Measurements from ENCODE around the gene MSMP.
A peak's percentile ranks its signal among the peaks of the same experiment; 100 is the strongest.

The MSMP gene

DNA sequence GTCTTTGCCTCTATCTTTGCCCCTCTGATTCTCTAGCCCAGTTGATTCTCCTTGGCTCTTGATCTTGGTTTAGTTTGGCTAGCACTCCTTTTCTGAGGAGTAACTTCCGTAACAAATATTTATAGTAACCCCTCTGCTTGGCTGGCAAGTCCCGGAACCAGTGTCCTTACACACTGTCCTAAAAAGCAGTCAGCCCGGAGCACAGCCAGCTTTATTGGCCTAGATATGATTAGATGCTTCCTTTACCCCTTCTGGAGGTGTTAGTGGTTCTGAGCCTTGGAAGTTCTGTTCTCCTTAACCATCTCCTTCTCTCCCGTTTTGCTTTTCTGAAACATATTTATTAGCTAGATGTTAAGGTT is 17.0 kb upstream of the MSMP start:
- no peak for DNase-seq

DNA sequence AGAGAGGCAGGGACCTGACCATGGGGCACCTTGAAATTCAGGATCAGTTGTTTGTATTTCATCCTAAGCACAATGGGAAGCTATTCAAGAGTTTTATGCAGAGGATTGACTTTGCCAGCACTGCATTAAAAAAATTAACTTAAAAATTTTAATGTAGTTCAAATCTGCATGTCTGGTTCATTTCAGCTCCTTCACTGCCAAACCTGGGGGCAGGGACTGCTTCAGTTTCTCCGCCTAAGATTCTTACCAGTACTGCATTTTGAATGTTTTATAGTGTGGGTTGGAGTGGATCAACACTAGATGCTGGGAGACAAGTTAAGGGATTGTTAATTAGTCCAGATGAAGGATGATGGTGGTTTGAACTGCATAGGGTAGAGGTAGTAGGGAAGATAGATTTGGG is 15.7 kb upstream of the MSMP start:
- no peak for DNase-seq

DNA sequence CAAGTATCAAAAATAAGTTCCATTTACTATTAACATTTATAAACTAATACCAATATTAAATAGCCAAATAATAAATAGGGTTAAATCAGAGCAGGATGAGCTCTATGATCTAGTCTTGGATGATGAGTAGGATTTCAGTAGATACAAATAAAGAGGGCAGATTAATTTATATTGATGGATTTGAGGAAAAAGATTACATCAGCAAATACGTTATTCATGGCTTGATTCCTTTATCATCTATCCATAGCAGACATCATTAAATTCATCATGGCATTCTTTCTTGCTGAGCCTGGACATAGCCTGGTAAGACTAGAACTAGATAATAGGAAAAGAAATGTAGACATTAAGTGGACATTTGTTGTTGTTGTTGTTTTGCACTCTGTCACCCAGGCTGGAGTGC is 13.4 kb upstream of the MSMP start:
- DNase-seq, result no peak

DNA sequence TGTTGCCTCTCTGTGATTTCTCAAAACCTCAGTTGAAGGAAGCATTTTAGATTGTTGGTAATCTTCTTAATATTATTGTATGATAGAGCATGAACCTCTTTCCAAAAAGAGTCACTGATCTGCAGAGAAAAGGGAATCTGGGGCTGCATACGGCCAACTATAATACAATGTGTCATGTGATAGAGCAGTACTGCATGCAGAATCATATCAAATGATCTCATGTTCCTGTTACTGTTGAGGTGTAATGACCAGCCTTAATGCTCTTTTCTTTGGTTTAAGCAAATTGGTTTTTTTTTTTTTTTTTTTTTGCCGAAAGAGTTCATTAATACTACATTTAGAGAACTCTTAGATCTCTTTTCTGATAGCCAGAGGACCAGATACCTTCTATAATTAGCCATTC is 12.9 kb upstream of the MSMP start:
- DNase-seq, result no peak

DNA sequence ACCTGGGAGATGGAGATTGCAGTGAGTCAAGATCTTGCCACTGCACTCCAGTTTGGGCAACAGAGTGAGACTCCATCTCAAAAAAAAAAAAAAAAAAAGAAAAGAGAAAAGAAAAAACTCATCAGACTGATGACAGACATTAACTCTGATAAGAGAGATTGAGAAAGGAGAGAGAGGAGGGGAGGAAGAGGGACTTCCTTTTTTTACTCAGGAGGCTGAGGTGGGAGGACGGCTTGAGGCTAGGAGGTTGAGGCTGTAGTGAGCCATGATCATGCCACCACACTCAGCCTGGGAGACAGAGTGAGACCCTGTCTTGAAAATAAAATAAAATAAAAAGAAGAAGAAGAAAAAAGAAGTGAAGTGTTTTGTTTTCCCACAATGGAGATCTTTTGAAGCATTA is 9.7 kb upstream of the MSMP start:
- no peak for DNase-seq

DNA sequence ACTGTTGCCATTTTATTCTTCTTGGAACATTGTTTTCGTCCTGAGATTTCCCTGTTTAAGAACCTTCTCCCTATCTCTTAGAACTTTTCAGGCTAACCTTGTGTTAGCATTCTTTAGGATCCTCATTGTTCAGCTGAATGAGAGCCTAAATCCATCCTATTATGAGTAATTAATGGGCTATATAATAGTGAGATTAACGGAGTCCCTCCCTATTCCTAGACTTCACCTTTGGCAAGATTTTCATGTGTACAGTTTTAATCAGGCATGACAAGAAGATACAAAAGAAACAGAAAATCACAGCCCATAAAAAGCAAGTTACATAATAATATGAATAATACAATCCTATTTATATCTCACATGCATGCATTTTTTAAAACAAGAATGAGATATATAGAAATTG is 9.1 kb upstream of the MSMP start:
- no peak for DNase-seq

DNA sequence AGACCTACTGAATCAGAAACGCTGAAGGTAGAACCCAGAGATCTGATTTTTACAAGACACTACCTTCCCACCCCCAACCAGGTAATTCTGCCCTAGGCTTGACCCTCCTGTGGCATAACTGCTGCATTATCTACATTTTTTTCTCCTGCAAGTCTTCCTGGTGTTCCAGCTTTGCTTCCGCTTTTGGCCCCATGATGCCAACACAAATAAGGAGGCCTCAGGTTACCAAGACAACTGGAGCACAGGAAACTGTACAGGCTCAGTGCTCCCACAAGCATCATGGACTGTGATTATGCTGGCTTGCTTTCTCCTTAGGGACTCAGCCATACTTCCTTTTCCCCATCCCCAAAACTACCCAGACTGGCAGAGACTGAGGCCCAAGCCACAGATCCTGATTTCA is 6.6 kb upstream of the MSMP start:
- DNase-seq, result no peak

DNA sequence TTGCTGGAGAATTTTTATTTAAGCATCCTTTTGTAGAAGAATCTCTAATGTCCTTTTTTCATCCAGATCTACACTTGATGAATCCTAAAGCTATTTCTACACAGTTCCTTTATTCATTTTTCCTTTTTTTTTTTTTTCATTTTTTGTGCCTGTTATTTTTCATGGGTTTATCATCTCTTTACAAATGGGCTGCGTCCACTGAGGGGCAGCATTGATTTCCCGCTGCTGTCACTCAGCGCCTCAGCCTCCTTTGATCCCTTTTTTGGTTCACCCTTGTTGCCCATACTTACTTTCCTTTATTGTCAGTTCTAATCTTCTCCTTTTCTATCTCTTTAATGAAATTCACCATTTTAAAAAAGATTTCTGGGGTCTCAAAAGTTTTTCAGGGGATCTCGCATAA is 5.7 kb upstream of the MSMP start:
- DNase-seq, result no peak

DNA sequence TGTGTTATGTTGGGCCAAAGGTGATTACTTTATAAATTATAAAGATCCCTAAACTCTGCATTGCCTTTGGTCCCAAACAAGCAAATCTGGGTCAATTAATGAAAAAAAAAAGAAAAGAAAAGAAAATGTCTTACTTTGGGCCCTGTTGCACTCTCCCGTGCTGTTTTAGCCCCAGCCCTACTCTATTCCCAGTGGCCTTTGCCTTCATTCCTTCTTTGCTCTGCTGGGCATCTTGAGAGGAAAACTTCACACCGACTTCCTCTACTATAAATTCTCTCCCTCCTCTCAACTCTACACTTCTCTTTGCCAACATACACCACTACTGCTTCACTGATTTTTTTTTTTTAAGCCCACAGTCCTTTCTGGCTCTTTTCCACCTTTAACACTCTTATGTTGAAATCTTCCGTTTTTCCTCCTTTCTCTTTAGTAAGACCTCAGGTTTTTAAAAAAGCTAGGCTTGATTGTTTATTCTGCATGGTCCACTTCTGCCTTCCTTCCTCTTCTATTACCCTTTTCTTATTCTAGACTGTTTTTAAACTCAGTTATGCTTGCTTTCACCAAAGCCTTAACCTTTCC is 4.5 kb upstream of the MSMP start:
- DNase-seq, result no peak

DNA sequence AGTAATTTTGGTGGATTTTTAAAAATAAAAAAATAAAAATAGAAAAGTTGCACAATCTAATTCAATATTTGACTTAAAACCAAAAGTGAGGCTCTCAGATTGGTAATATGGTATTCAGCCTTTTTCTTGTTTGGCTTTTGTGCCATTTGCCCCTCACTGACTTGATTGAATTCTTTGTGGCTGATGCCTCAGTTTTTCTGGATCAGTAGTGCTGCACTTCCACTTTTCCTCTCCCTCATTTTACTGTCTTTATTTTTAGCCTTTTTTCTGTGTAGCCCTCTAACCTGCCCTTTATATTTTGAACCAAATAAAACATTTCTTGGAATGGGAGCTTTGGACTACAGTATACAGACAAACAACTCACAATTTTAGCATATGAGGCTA is 3.8 kb upstream of the MSMP start:
- DNase-seq, result no peak

DNA sequence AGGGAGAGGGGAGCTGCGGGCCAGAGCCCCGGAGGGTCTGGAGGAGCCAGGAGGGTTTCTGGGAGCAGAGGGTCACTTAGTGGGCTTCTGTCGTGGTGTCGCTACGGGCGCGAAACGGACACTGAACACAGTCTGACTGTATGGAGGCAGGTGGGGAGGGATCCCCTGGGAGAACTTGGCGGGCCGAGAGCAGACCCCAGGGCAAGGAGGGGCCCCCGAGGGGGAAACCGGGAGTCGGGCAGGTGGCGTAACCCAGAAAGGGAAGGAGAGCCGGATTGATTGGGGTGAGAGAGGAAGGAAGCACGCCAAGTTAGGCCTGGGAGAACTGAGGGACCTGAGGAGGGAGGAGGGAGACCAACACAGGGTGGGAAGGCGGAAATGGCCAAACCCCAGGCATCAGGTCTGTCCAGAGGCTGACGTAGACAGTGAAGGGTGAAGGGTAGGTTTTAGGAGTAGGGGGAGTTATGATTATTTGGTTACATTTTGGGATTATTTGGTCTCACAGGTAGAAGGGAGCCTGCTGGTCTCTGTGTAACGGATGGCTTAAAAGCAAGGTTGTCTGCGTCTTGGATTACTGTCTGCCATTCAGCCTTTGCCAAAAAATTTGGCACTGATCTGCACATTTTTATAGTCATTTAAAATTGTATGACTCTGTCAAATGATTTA is 3.3 kb upstream of the MSMP start:
- DNase-seq, result no peak

DNA sequence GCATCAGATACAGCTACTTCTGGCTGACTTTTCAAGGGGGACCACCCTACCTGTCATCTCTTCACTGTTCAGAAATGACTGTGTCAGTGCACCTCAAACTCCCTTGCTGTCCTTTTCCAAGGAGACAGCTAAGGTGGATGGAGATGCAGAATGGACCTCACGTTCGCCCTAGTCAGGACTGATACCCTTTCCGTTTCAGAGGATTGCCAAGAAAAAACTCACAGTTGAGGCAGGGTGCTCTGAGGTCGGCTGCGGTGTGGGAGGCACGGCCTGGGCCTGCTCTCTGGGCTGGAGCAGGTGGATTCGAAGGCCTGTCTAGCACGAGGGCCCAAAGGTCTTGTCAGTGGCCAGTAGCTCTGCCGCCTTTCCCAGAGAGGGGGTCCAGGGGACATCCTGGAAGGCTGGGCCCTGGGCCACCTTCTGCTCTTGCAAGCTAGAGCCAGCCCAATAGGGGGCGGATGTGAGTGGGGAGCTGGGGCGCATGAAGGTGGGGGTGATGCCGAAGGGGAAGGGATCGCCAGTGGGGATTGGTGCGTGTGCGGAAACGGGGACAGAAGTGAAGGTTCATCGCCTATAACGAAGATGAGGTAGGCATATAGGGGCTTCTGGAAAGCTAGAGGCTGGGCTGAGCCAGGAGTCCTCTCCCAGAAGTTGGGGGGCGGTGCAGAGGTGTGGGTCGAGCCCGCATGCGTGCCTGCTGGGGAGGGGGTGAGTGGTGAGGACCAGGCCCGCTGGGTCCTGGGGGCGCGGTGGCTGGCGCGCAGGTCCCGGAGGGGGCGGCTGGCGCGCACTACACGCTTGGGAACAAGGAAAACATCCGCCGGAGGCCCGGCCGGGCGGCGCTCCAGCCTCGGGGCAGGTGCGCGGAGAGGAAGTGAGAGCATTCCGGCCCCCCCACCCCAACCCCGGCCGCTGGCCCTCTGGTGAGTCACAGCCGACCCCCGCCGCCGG is 2.5 kb upstream of the MSMP start:
- peak; percentile 62 for DNase-seq

DNA sequence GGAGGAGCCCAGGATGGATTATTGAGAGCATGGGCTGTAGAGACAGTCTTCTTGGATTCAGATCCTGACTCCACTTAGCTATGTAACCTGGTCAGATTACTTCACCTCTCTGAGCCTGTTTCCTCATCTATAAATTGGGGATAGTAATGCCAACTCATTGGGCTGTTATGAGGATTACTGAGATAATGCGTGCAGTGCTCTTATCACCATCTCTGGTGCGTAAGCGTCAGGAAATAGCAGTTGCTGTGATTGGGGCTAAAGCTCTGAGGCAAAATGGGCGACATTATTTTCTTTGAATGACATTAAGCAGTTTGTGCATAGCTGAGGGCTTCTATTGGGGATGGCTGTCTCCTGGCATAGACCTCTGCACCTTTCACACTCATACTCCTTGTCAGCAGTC is 995 bp upstream of the MSMP start:
- DNase-seq, result no peak

DNA sequence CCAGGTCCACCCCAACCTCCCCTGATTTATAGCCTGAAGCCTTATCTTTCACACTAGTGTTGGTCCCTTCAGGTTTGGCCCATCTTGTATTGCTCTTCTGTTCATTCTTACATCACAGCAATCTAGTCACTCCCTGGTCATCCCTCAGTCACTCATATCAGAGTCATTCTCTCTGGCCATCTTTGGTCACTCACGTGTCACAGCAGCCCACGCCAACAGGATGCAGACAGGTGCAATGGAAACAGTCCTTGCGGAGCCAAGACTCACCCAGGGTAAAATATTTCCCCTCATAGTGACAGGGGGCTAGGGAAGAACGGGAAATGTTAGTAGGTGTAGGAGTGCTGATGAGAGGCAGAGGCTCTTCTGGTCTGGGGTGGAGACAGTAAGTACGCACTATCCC is 610 bp downstream of the MSMP start:
- no peak for DNase-seq

DNA sequence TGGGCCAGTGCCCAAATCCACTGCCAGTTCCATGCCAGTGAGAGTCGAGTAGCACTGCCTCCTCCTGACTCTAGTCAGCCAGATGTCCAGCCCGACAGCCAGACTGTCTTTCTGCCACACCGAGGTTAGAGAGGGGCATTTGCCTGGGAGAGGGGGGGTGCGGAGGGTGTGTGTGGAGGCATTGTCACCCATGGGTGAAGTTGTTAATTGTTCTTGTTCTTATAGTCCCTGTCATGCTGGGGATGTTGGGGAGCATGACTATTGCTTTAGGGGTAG is 3.9 kb downstream of the MSMP start:
- no peak for DNase-seq

DNA sequence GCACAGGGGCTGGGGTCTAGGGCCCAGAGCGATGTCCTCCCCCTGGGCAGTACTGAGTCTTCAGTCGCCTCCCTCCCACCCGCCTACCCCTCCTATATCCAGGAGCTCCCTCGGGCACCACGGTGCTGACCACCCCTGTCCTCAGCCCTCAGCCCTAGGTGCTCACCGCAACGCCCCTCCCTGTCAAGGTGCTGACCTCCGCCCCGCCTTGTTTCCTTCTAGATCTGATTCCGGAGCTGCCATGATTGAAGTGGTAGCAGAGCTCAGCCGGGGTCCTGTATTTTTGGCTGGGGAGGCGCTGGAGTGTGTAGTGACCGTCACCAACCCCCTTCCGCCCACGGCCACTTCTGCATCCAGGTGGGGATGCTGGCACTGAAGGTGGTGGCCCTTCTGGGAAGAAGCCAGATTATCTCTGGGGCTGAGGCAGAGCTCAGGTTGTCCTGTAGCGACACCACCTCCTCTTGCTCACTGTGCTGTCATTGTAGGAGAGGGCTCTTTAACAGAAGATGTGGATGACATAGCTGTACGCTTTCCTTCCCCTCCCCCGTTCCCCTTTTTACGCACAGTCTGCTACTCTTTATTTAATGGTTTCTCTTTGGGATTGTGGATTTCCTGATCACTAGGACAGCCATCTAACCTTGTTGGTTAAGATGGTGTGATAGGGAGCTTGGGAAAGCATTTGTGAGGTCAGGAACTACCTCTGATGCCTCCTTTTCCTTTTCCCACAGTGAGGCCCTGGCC is 4.4 kb downstream of the MSMP start:
- no peak for DNase-seq

DNA sequence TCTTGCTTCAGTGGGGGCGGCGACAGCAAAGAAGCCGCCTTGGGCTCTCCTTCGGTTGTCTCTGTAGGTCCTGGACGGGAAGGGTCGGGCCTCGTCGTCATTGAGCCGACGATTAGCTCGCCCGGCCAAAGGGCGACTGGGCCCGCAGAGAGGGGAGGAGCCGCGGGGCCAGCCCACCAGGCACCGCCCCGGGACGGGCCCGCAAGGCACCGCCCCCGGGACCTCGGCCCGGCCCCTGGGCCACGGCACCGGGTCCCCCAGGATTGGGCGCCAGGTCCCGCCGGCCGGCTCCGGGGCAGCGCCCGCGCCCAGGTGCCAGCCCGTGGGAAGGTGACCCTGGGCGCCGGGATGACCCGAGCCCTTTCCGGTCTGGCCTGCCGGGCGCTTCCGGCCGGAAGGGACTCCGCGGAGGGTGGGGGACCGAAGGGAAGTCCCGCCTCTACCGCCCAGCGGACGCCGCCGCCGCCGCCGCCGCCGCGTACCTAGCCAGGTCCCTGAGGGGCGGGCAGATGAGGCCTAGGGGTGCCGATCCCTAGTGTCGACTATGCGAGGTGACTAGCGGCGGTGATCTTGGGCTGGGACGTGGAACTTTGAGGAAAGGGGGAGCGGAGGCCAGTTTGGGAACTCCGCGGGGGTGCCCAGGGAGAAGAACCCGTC is 5.1 kb downstream of the MSMP start, which contains the start of the genes GBA2 and RGP1:
GBA2 (minus strand) TSS at position 371 of the 657 bp plus-strand sequence. CDS start 524 bp downstream, outside the sequence.
RGP1 (plus strand) TSS at position 430 of the 657 bp plus-strand sequence. CDS start 469 bp downstream, outside the sequence.
- peak; percentile 40 for DNase-seq

DNA sequence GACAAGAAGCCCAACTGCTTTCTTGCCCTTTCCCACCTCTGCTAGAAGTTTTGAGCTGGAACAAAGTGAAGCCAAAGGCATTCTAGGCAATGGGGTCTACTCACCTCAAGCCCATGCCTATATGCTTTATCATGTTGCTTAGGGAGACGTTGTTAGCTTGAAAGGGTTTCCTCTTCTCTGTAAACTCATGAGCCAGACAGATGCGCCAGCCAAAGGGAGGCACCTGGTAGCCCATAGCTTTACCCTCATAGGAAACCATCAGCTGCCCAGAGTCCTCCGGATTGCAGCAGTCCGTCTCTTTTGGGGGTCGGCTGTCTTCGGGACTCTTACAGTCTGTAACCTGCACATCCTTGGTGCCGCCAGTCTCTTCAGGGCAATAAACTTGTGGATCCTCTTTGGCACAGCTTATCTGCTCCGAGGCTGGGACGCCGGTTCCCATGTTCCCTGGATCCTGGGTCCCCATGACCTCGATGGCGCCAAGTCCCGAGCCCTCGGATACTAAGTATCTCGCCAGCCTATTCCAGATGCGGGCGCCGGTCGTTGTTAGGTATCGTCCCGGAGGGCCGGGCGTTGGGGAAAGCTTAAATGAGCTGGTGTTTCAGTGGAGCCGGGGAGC is 5.7 kb downstream of the MSMP start:
- no peak for DNase-seq

DNA sequence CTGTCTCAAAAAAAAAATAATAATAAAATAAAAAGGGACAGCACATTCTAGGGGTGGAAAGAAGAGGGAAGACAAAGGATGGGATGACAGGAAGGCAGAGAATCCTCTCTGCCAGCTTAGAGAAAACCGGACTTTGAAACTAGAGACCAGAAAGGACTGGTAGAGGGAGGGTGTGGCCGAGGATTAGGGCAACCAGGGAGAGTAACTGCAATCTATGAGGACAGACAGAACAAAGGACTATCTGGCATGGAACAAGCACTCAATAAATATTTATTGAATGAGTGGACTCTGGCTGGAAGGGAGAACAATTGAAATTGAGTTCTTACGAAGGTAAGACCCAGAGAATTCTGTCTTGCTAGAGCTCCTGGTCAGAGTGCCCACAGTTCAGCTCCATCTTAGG is 7.5 kb downstream of the MSMP start:
- DNase-seq, result no peak

DNA sequence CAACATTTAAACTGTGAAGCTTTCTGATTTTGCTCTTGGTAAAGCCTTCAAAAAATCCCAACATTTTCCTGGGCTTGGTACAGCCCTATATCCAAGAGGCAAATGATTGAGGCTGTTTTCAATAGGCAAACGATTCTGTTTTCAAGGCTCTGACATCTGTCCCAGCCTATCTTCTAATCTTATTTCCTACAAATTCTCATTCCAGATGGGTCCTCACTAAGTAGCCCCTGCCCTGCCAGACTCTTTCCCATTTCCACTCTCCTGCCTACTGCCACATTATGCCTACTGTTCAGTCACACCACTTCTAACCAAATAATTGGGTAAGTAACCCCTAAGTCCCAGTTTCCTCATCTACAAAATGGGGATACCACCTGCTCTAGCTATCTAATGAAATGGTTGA is 8.5 kb downstream of the MSMP start:
- no peak for DNase-seq

DNA sequence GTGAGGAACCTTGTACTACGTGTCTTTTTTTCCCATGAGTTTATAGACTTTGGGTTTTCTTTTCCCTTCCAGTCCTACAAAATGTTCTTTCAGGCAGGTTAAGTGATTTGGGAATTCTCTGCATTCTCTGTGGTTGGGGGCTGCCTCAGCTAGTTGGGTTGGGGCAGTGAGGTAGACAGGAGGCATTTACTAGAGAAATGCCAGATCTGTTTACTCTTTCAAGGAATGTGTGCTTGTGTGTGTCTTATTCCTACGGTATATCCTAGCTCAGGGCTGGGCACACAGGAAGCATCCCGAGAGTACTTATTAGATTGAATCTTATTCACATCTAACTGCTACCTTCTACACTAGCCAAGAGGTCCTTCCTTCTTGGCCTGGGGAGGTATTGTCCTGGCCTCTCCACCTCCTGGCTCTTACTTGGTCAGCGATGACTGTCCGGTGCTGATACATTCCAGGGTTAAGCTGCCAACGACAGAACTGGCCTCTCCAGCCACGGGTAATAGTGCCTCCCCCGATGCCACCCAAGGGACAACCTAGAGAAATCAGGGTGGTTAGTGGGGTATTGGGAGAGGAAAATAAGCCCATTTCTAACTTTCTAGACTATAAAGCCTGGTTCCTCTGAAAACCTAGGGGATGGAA is 10.1 kb downstream of the MSMP start:
- no peak for DNase-seq

DNA sequence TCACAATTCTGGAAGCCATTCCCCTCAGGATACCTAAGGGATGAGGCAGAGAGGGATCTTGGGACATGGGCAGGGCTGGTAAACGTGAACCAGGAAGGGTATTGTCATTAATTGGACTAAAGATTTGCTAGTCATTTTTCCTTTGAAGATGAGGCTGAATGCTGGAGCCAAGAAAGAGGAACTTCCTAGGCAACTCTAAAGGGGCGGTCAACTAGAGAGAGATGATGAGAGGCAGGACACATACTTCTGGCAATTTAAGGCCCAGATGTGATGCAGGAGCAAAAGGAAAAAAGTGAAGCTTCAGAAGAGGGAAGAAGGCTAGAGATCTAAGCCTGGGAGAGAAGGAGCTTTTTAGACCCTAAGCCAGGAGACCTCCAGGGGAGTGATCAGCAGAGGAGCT is 10.6 kb downstream of the MSMP start:
- no peak for DNase-seq
